GM21723 (cell line): ENCODE results near the gene GPM6B.
A peak's percentile ranks its signal among the peaks of the same experiment; 100 is the strongest.

Source experiments
- ATAC-seq: cut with Tn5 transposase; IDR thresholded peaks from one replicate; pipeline ENCODE4 v1.9.1; 2021; ENCODE audit warnings: mild to moderate bottlenecking, moderate library complexity; ENCODE audit not compliant: unreplicated experiment

GPM6B gene

DNA sequence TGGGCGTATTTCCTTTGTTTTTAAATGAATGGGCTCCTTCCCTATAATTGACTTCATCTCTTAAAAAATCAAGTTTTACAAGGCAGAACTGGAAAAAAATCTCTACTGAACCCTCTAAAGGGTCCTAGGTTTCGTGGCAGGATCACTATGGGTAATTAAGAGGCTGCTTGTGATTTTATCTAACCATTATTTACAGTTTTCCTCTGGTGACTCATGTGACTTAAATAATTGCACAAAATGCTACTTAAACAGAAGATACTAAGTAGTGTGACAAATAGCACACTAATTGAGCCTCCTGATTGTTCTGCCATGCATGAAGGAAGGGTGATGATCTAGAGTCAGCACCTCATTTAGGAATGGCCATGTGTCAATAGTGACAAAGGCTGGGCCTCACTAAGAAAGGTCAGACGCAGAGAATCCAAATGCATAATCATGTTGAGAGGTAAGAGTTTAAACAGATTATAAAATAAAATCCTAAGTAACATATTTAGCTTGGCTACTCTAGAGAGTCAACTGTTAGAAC is 46.8 kb downstream of the GPM6B start:
- no peak for ATAC-seq

DNA sequence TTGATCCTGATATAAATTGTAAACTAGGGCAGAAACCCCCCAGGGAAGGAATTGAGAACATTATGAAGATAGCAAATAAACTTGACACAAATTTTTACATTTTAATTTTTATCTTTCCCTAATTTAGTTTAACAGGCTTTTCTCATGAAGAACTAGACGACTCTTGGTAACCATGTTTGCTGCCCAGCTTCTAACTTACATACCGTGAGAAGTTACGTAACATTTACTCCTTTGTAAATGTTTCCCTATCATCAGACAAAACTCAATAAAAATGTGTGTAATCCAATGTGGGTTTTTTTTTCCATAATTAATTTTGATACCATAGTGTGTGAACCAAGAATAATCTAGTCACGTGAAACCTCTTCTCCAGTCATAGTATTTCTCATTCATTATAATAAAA is 48.0 kb downstream of the GPM6B start:
- ATAC-seq: no peak

DNA sequence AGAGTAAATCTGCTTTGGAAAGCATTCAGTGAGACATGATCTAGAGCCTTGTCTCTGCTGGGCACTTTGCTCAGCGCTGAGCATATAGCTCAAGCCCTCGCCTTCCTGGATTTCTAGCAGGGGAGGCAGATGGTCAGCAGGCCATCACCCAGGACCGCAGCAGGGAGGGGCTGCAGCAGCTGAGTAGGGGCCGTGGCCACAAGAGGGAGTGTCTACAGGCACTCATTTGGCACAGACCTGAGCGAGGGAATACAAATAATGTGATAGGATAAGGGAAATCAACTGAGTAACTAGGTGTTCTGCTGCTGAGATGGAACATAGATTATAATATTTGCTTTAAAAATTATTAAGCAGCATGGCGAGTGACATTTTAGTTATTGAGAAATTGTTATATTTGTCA is 52.1 kb downstream of the GPM6B start:
- ATAC-seq: no peak

DNA sequence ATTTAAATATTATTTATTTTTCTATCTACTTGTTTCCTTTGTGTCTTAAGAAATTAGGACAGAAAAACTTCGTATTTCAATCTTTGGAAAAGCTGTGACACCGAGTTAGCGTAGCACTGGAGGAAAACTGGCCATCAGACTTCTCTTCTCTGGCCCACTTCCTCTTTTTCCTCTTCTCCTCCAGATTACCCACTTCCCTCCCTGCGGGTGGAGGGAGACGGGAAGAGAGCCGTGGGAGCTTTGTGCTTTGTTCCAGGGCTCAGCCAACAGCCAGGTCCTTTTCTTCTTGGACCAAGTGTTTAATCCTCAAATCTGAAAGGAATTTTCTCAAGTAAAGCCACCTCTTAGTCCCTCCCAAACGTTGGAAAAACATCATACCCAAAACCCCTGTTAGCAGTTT is 52.6 kb downstream of the GPM6B start:
- ATAC-seq: no peak

- no peak for ATAC-seq
Measured at GRCh38 chrX:13763489-13763888, 53.4 kb downstream of the GPM6B start.

DNA sequence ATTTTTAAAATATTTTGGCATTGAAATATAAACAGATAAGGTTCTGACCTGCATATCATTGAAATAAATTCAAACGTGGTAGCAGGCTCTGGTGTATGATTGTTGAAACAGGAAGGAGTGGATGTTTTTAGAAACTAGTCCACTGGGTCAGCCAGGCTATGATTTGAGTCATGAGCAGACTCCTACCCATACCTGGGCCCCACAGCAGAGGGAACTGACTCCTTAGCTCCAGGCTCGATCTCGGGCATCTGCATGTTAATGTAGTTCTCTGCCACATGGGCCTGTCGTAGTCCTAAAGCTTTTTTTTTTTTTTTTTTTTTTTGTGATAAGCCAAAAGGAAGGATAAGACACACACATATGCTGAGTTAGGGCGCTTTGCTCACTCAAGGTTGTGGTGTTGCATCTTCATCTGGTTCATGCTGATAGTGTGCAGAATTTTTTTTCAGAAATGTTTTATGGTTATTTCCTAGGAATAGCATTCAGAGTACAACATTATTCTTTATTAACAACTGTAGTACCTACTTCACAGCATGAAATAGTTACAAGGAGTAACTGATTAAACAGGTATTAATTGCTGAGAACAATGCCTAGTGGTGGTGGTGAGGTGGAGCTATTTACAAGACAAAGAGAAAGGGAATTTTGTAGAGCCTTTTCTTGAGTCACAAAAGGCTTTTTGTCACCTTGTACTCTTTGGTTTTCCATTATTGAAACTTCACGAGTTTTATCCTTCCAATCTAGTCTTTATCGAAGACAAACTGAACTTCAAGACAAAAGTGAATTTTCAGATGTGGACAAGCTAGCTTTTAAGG is 55.1 kb downstream of the GPM6B start:
- peak; percentile 72 for ATAC-seq

DNA sequence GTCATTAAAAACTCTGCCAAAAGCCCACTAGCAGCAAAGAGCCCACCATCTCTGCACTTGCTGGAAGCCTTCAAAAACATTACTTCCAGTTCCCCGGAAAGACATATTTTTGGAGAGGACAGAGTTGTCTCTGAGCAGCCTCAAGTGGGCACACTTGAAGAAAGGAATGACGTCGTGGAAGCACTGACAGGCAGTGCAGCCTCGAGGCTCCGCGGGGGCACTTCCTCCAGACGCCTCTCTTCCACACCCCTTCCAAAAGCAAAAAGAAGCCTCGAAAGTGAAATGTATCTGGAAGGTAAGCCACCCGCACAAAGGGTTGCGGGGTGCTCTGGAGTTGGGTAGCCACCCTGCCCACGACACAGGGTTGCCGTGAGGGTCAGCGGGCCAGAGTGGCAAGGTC is 56.5 kb downstream of the GPM6B start:
- no peak for ATAC-seq

DNA sequence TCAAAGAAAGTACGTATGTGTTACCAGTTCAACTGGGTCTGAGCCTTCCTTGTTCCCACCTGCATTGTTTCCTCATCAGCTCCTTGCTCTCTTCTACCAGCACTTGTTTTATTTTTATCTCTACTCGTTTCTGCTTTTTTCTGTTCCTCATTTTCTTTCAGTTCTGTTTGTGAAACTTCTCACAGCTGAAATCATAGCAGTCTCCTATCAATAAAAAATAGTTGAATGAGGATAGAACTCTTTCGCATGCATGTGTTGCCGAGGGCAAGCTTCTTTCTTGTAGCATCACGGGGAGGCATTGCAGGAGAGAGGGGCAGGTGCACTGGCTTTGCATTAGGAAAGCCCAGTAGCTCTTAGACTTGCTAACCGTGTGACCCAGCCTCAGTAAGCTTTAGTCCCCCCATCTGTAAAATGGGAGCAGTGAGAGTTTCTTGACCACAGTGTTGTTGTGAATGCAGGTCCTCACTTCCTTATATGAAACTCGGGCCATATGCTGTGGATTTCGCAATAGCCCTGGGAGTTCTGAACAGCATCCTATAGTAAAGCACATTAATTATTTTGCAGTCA is 57.7 kb downstream of the GPM6B start:
- peak; percentile 72 for ATAC-seq

DNA sequence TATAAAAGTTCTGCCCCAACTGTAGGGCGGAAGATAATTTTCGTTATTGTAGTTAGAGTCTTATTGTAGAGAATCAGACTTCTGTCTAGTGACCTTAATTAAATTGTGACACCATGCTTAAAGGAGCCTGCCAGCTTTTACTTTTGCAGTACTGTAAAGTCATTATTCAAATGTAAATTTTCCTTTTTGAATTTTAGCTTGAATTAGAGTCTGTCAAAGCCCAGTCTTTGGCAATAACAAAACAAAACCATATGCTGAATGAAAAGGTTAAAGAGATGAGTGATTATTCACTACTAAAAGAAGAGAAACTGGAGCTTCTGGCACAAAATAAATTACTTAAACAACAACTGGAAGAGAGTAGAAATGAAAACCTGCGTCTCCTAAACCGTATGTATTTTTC is 60.5 kb downstream of the GPM6B start:
- ATAC-seq: no peak

GRCh38 chrX:13755254-13755653 is 61.6 kb downstream of the GPM6B start:
- no peak for ATAC-seq

- no peak for ATAC-seq
Measured at GRCh38 chrX:13754765-13755164, 62.1 kb downstream of the GPM6B start.

DNA sequence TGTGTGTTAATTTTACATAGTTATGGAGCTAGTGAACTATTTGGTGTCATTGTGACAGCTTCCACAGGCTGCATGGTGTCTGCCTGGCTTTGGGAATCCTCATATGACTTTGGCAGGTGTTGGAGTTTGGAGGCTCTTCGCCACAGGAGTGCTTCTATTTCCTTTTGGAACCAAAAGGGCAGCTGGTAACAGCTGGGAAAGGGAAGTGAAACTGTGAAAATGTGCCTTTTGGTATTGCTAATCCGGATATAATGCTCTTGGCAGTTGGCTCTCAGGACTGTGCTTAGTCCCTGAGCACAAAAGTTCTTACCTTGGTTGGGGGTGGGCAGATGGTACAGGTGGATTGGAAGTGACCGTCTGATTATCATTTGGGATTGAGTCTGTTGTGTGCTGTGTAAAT is 64.2 kb downstream of the GPM6B start:
- ATAC-seq: peak; percentile 69

- ATAC-seq: no peak
Measured at GRCh38 chrX:13752141-13752540, 64.8 kb downstream of the GPM6B start.

GRCh38 chrX:13750812-13751211 is 66.1 kb downstream of the GPM6B start:
- ATAC-seq: no peak

DNA sequence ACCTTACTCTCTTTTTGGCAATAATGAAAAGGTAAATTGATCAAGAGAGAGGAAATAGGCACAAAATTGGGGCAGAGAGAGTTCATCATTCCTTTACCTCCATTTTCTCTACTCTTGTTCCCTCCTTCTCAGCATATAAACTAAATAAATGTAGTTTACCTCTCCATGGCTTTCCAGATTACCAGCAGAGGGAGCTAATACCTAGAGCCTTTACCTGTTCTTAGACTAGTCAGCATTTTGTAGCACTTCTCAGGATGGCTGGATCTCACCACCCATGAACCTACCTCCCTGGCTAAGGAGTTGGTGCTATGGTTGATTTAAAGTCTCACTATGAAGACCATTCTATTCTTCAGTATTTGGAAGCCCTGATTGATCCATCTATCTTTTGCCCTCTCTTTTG is 66.7 kb downstream of the GPM6B start:
- peak; percentile 45 for ATAC-seq

GRCh38 chrX:13748486-13748885 is 68.4 kb downstream of the GPM6B start:
- ATAC-seq: no peak

GRCh38 chrX:13747836-13748235 is 69.1 kb downstream of the GPM6B start:
- no peak for ATAC-seq

- ATAC-seq: peak; percentile 92
Measured at GRCh38 chrX:13742397-13743176, 74.3 kb downstream of the GPM6B start.

GRCh38 chrX:13741695-13742094 is 75.2 kb downstream of the GPM6B start:
- ATAC-seq: no peak

- ATAC-seq: peak; percentile 94
Measured at GRCh38 chrX:13734278-13735172, 82.4 kb downstream of the GPM6B start, which contains the start of the genes OFD1 and TRAPPC2. TSS of gene OFD1 (plus strand) at chrX:13734748. CDS start at chrX:13735072, 324 bp downstream. TSS of gene TRAPPC2 (minus strand) at chrX:13734620. CDS start at chrX:13719963, 14,657 bp downstream.
